ENCODE measurements around the gene DNAH17. TPM values are rescaled to one million over a fixed set of nuclear protein-coding genes. Genes with fewer than 3 reads are reported as not detected.

Gene DNAH17
- total RNA-seq, 2 donors from 2014 or later, result 0.13 to 0.64 TPM

- Histone ChIP-seq H3K27me3 (ENCODE audit: control insufficient read depth, insufficient read depth, low read length, poor library complexity, severe bottlenecking) (no peaks in the 10 kb centered on the region), H3K4me3 (ENCODE audit: low read length) (no peak overlapping the region), H3K9ac (ENCODE audit: extremely low read depth, low read length, poor library complexity, severe bottlenecking) (no peak overlapping the region), H3K4me1 (ENCODE audit: control insufficient read depth, insufficient read depth, low read length) (no peaks in the 10 kb centered on the region), H3K36me3 (ENCODE audit: control insufficient read depth, insufficient read depth, low read length) (no peaks in the 10 kb centered on the region), H3K27ac (ENCODE audit: low read depth, low read length) (no peak overlapping the region), H3K9me3 (ENCODE audit: control insufficient read depth, low read length) (no peaks in the 10 kb centered on the region)
- TF ChIP-seq CTCF (conservative IDR thresholded peaks at IDR 0.05), result no peak
- H3K36me3 Mint-ChIP-seq (ENCODE audit: low read depth), result no peaks in the 10 kb centered on the region
- no peak overlapping the region for H3K4me3 Mint-ChIP-seq
- peaks cover 3% of the 10 kb centered on the region for H3K27me3 Mint-ChIP-seq (ENCODE audit: insufficient read depth)
- H3K4me1 Mint-ChIP-seq, result no peaks in the 10 kb centered on the region
- H3K9me3 Mint-ChIP-seq, result peaks cover 11% of the 10 kb centered on the region
- no peak overlapping the region for H3K27ac Mint-ChIP-seq
- DNase-seq, result no peak
- 88 to 90% methylated on average over 13 of the region's 13 CpGs for WGBS, 2 experiments (ENCODE audit: insufficient coverage in 1 of 2, insufficient read length in 1 of 2)
These were observed 39.8 kb upstream of the DNAH17 start for GRCh38 chr17:78616946-78617345.

- Mint-ChIP-seq H3K4me1 (peaks cover 6% of the 10 kb centered on the region), H3K36me3 (ENCODE audit: low read depth) (no peaks in the 10 kb centered on the region), H3K27me3 (ENCODE audit: insufficient read depth) (peaks cover 9% of the 10 kb centered on the region), H3K9me3 (peaks cover 8% of the 10 kb centered on the region), H3K27ac (no peak overlapping the region), H3K4me3 (no peak overlapping the region)
- H3K36me3 ChIP-seq (ENCODE audit: control insufficient read depth, insufficient read depth, low read length), result no peaks in the 10 kb centered on the region
- H3K4me1 ChIP-seq (ENCODE audit: control insufficient read depth, insufficient read depth, low read length), result no peaks in the 10 kb centered on the region
- no peaks in the 10 kb centered on the region for H3K9me3 ChIP-seq (ENCODE audit: control insufficient read depth, low read length)
- H3K9ac ChIP-seq (ENCODE audit: extremely low read depth, low read length, poor library complexity, severe bottlenecking), result no peak overlapping the region
- TF ChIP-seq CTCF (conservative IDR thresholded peaks at IDR 0.05), result no peak
- WGBS, 2 experiments (ENCODE audit: insufficient coverage in 1 of 2, insufficient read length in 1 of 2), result 88 to 90% methylated on average over 12 to 13 of the region's 13 CpGs
- DNase-seq, result no peak
- H3K27me3 ChIP-seq (ENCODE audit: control insufficient read depth, insufficient read depth, low read length, poor library complexity, severe bottlenecking), result no peaks in the 10 kb centered on the region
- H3K27ac ChIP-seq (ENCODE audit: low read depth, low read length), result no peak overlapping the region
- H3K4me3 ChIP-seq (ENCODE audit: low read length), result no peak overlapping the region
These were observed 38.4 kb upstream of the DNAH17 start for GRCh38 chr17:78615631-78616030.

GRCh38 chr17:78613416-78613815, 36.2 kb upstream of the DNAH17 start:
- Histone ChIP-seq H3K36me3 (ENCODE audit: control insufficient read depth, insufficient read depth, low read length) (no peaks in the 10 kb centered on the region), H3K27me3 (ENCODE audit: control insufficient read depth, insufficient read depth, low read length, poor library complexity, severe bottlenecking) (no peaks in the 10 kb centered on the region), H3K9me3 (ENCODE audit: control insufficient read depth, low read length) (no peaks in the 10 kb centered on the region), H3K4me3 (ENCODE audit: low read length) (no peak overlapping the region), H3K4me1 (ENCODE audit: control insufficient read depth, insufficient read depth, low read length) (no peaks in the 10 kb centered on the region), H3K9ac (ENCODE audit: extremely low read depth, low read length, poor library complexity, severe bottlenecking) (no peak overlapping the region), H3K27ac (ENCODE audit: low read depth, low read length) (no peak overlapping the region)
- Mint-ChIP-seq H3K4me3 (no peak overlapping the region), H3K27me3 (ENCODE audit: insufficient read depth) (peaks cover 7% of the 10 kb centered on the region), H3K27ac (no peak overlapping the region), H3K4me1 (peaks cover 6% of the 10 kb centered on the region), H3K9me3 (peaks cover 2% of the 10 kb centered on the region), H3K36me3 (ENCODE audit: low read depth) (no peaks in the 10 kb centered on the region)
- WGBS, 2 experiments (ENCODE audit: insufficient coverage in 1 of 2, insufficient read length in 1 of 2), result 94 to 97% methylated on average over 11 of the region's 11 CpGs
- no peak for TF ChIP-seq CTCF (conservative IDR thresholded peaks at IDR 0.05)
- DNase-seq, result no peak

Measured in endodermal cell (in vitro differentiated cells).